Stimulated activated CD8-positive, alpha-beta memory T cell treated with anti-CD3 and anti-CD28 coated beads, Interleukin-12 subunit alpha, Interleukin-12 subunit beta, amount 100 ng/mL, for 1 hour (primary cell): ENCODE data around the gene NID1.
"Not testable (repeated sequence)": the region's sequence is repeated elsewhere in the genome, so short reads cannot be mapped to it uniquely, and the experiment has no call there.

Experiments used
- DNase-seq: peaks from one replicate; pipeline ENCODE4 v3.0.0-alpha.2; 2020; ENCODE audit warnings: low read depth

NID1 gene

GRCh38 chr1:235968831-235969230 lies 96.1 kb downstream of the NID1 start:
- DNase-seq = no peak

GRCh38 chr1:235966134-235966533 lies 98.8 kb downstream of the NID1 start:
- DNase-seq = not testable (repeated sequence)

- no peak for DNase-seq
These were observed 104.1 kb downstream of the NID1 start for GRCh38 chr1:235960809-235961208.

GRCh38 chr1:235958021-235958420 lies 106.9 kb downstream of the NID1 start:
- DNase-seq = no peak

DNA sequence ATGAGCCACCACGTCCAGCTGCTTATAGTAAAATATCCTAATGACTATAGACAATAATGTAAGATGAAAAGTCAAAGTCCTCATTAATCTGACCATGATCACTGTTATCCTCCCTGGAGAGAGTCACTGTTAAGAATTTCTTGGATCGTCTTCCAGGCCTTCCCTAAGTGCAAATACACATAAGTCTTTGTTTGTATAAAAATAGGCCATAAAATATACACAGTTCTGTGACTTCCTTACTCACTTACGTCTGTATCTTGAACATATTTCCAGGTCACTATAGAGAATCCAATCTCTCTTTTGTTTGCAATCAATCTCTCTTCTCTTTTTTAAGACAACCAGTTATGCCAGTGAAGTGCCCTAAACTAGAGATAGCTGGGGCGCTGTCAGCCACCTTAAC lies 109.1 kb downstream of the NID1 start:
- no peak for DNase-seq

DNA sequence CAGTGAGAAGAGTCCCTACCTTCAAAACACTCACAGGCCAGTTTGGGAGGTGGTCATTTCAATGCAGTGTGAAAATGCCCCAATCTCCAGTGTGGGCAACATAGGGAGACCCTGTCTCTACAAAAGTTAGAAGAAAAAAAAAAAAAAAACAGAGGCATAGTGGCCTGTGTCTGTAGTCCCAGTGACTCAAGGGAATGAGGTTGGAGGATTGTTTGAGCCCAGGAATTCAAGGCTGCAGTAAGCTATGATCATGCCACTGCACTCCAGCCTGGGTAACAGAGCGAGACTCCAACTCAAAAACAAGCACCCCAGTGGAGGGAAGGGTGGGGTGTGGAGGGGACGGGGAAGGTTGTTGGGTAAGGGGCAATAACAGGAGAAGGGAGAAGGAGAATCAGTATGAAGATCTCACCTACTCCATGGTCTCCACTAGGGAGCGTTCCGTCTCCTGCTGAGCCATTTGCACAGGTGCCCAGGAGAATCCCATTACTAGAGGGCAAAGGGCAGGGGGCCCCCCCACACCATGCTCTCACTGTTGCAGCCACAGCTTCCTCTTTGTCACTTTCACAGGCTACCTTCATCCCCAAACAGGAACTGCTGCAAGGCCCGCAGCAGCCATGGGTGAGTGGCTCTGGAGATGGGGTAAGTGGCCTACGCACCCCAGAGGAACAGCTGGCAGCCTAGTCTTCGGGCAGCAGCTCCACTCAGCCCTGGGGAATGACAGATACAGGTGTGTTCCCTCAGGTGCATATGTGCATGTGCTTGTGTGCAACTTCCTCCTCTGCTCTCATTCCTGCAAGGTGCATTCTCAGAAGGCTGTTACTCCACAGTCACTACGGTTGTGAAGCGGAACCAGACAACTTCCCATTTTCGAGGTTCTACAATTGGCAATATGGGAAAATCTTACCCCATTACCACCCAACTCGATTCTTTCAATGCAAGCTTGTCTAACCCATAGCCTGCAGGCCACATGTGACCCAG lies 110.3 kb downstream of the NID1 start:
- DNase-seq = no peak

- DNase-seq = no peak
These were observed 111.1 kb downstream of the NID1 start for GRCh38 chr1:235953801-235954200.

DNA sequence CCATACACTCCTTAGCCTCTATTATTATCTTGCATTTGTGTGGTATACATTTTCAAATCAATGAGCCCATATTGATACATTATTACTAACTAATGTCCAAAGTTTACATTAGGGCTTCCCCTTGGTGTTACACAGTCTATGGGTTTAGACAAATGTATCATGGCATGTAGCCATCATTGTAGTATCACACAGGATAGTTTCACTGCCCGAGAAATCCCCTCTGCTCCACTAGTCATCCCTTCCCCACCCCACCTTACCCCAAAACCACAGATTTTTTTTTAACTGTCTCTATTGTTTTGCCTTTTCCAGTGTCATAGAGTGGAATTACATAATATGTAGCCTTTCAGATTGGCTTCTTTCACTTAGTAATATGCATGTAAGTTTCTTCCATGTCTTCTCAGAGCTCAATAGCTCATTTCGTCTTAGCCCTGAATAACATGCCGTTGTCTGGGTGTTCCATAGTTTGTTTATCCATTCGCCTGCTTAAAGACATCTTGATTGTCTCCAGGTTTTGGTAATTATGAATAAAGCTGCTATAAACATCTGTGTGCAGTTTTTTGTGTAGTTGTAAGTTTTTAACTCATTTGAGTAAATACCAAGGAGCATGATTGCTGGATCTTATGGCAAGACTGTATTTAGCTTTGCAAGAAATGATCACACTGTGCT lies 111.8 kb downstream of the NID1 start:
- DNase-seq = no peak

DNA sequence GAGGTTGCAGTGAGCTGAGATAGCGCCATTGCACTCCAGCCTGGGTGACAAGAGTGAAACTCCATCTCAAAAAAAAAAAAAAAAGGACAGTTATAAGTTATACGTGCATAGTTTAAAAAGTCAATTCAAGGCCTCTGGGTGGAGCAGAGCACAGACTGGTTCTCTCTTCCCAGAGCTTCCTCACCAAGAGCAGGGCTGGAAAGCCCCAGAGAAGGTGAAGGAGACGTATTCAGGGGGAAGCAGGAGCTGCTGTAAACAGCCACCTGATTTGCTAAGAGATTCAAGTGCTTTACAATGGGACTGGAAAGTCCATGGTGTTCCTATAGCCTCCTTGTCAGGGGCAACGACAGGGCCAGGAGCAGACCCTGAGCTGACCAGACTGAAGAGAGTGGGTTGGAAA lies 113.2 kb downstream of the NID1 start:
- no peak for DNase-seq

- no peak for DNase-seq
These were observed 114.6 kb downstream of the NID1 start for GRCh38 chr1:235950318-235950717.

GRCh38 chr1:235948774-235949427 lies 116.0 kb downstream of the NID1 start:
- no peak for DNase-seq

DNA sequence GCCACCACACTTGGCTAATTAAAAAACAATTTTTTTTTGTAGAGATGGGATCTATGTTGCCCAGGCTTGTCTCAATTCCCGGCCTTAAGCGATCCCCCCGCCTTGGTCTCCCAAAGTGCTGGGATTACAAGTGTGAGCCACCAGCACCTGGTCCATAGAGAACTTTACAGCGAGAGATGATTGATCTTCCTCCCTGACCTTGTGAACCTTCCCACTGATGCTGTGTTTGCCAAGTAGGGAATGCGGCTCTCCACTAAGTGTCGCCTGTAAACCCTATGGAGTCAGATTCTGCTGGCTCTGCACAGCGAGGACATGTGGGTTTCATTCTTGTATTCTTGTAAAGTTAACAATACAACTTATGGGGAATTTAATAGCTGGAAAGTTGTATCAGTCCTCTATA lies 116.9 kb downstream of the NID1 start:
- no peak for DNase-seq

- no peak for DNase-seq
These were observed 118.3 kb downstream of the NID1 start for GRCh38 chr1:235946571-235946981.

GRCh38 chr1:235945775-235946570 lies 118.9 kb downstream of the NID1 start:
- DNase-seq = no peak

DNA sequence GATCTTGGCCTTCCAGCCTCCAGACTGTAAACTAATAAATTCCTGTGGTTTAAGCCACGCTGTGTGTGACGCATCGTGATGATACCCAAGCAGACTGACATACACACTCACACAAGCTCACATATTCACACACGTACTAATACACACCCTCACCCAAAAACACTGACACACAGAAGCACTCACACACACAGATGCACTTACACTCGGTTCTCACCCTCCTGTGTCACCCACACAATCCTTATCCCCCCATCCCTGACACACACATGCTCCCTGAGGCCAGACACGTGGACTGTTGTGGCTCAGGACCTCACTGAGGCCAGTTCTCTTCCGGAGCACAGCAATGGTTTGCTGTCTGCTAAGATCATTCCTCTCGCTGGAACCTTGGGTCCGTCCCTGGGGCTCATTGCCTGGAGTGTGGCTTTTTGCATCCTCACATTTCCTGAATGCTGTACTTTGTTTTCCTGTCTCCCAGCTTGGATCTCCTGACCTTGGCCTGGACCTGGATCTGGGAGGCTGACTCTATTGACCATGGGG lies 121.2 kb downstream of the NID1 start:
- no peak for DNase-seq

DNA sequence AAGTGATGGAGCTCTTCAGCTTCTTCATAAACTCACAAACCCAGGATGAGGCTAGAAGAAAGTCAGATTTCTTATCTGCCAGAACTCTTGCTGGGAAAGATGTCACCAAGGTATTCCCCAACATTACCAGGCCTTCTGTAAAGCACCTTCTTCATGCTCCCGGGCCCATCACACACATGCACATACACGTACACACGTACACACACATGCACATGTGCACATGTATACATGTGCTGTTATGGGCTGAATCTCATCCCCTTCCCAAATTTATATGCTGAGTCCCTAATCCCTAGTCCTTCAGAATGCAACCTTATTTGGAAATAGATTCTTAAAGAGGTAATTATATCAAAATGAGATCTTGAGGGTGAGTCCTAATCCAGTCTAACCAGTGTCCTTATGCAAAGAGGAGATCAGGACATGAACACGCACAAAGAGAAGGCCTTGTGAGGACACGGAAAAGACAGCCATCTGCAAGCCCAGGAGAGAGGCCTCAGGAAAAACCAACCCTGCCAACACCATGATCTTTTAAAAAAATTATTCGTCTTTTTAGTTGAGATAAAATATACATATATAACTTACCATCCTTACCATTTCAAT lies 121.8 kb downstream of the NID1 start:
- no peak for DNase-seq

DNA sequence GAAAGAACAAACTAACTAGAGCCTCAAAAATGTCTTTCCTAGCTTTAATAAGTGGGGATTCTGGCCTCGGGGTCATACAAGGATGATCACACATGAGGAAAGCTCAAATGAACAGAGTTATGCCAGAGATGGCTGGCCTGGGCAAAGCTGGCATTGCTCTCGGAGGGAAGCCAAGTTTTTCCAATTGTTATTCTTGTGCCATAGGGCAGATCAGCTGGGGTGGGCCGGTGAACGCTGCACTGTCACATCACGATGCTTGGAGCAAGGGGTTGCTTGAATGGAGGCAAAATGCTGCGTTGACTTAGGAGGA lies 122.3 kb downstream of the NID1 start:
- DNase-seq = no peak

- no peak for DNase-seq
These were observed 122.8 kb downstream of the NID1 start for GRCh38 chr1:235941876-235942624.

- no peak for DNase-seq
These were observed 124.6 kb downstream of the NID1 start for GRCh38 chr1:235940285-235940684.

DNA sequence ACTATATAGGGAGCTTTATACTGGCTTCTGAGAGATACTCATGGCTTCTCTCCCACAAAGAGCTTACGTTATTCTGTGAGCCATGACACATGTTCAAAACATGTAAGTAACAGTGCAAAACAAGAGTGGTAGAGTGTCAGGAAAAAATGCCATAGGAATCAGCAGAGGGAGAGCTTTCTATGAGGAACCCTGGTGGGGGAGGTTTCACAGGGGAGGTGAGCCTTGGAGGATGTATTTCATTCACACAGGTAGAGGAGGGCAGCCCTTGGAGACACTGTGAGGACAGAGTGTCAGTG lies 125.5 kb downstream of the NID1 start:
- no peak for DNase-seq
